H1 (cell line): ENCODE measurements around the gene MTFMT. TPM values are rescaled to one million over a fixed set of nuclear protein-coding genes. Genes with fewer than 3 reads are reported as not detected.

Experiments used
- CTCF ChIA-PET: fragments of 300-600 bp; sonication (Branson Sonifier 250); formaldehyde crosslinking; loops from one replicate; lab custom pipeline; 2021; ENCODE audit not compliant: partially characterized antibody; lab: Charles Lee
- POLR2A ChIA-PET: fragments of 300-600 bp; sonication (Branson Sonifier 250); formaldehyde crosslinking; loops from one replicate; lab custom pipeline; 2021; ENCODE audit warnings: inconsistent platforms; ENCODE audit not compliant: partially characterized antibody; lab: Charles Lee
- DNase-seq, 2 experiments: peaks; one replicate each; pipeline versions ENCODE4 v3.0.0 to v3.0.0-alpha.2; 2010 to 2022; ENCODE audit warnings: low spot score in 2 of 2, low read depth in 1 of 2, mixed read lengths in 1 of 2
- FAIRE-seq: peaks from 2 replicates; lab custom pipeline; 2011; peaks lifted over from hg19 to GRCh38; lab: Jason Lieb, UNC
- H2AFZ ChIP-seq: 2 replicates; pipeline ENCODE4 v1.8.1; 2012; ENCODE audit warnings: low read length, inconsistent platforms
- H2AK5ac ChIP-seq: 2 replicates; pipeline ENCODE4 v1.6.1; 2013; ENCODE audit warnings: low read depth, low read length
- H2BK120ac ChIP-seq: replicated peaks from 2 replicates; pipeline ENCODE3; 2013; ENCODE audit warnings: low read depth, low read length, inconsistent platforms
- H2BK12ac ChIP-seq: 2 replicates; pipeline ENCODE4 v1.6.1; 2013; ENCODE audit warnings: low read depth, low read length
- H2BK15ac ChIP-seq: 2 replicates; pipeline ENCODE4 v1.6.1; 2013; ENCODE audit warnings: low read length
- H2BK20ac ChIP-seq: 2 replicates; pipeline ENCODE4 v1.6.1; 2013; ENCODE audit warnings: low read length
- H2BK5ac ChIP-seq: 2 replicates; pipeline ENCODE4 v1.6.1; 2013; ENCODE audit warnings: low read depth, low read length
- H3K14ac ChIP-seq: 2 replicates; pipeline ENCODE4 v1.6.1; 2013; ENCODE audit warnings: inconsistent platforms; ENCODE audit not compliant: insufficient read length
- H3K18ac ChIP-seq: 2 replicates; pipeline ENCODE4 v1.6.1; 2013; ENCODE audit warnings: low read length; ENCODE audit errors: extremely low read depth
- H3K23ac ChIP-seq: 2 replicates; pipeline ENCODE4 v1.6.1; 2013; ENCODE audit warnings: inconsistent platforms; ENCODE audit not compliant: insufficient read length
- H3K23me2 ChIP-seq: 2 replicates; pipeline ENCODE4 v1.6.1; 2013; ENCODE audit warnings: low read depth, low read length
- H3K27ac ChIP-seq: 2 replicates; pipeline ENCODE4 v1.6.1; 2011; ENCODE audit warnings: low read depth, low read length, inconsistent platforms
- H3K27me3 ChIP-seq, 4 experiments: replicated peaks in 1 of 4; 1 replicate in 1 of 4; 2 replicates in 3 of 4; pipeline versions ENCODE4 v1.6.1 to v1.8.1; 2011 to 2013; ENCODE audit warnings: low read length in 3 of 4, mild to moderate bottlenecking in 3 of 4, inconsistent platforms in 2 of 4, mixed read lengths in 2 of 4, moderate library complexity in 1 of 4; ENCODE audit not compliant: control insufficient read depth in 3 of 4, insufficient read depth in 3 of 4; ENCODE audit errors: extremely low read depth in 1 of 4
- H3K36me3 ChIP-seq, 4 experiments: 2 replicates each; pipeline versions ENCODE4 v1.6.1 to v1.8.1; 2011 to 2013; ENCODE audit warnings: mild to moderate bottlenecking in 4 of 4, low read length in 3 of 4, moderate library complexity in 2 of 4, control low read depth in 1 of 4, inconsistent platforms in 1 of 4; ENCODE audit not compliant: insufficient read depth in 4 of 4, control insufficient read depth in 2 of 4
- H3K4ac ChIP-seq: replicated peaks from 2 replicates; pipeline ENCODE3; 2013; ENCODE audit warnings: low read length, low read depth, mixed read lengths, inconsistent platforms; ENCODE audit not compliant: insufficient read length
- H3K4me1 ChIP-seq, 4 experiments: replicated peaks in 1 of 4; 1 replicate in 1 of 4; 2 replicates in 3 of 4; pipeline versions ENCODE4 v1.6.1 to v1.8.1; 2011 to 2013; ENCODE audit warnings: low read length in 3 of 4, inconsistent platforms in 2 of 4, mixed read lengths in 1 of 4; ENCODE audit not compliant: insufficient read depth in 4 of 4, control insufficient read depth in 3 of 4
- H3K4me2 ChIP-seq, 2 experiments: 2 replicates each; pipeline versions ENCODE4 v1.6.1 to v1.8.1; 2011 to 2013; ENCODE audit warnings: low read depth in 2 of 2, low read length in 2 of 2, control low read depth in 1 of 2, inconsistent platforms in 1 of 2, mild to moderate bottlenecking in 1 of 2; ENCODE audit not compliant: insufficient read depth in 1 of 2
- H3K4me3 ChIP-seq, 4 experiments: fragments of 200-600, 300-600 bp in 1 of 4; sonication (generic), shearing (Covaris generic), sonication (Bioruptor Twin) in 1 of 4; 2 replicates each; pipeline versions ENCODE4 v1.5.1 to v1.8.1; 2011 to 2016; ENCODE audit warnings: low read length in 4 of 4, low read depth in 3 of 4, control low read depth in 2 of 4, inconsistent platforms in 2 of 4, mild to moderate bottlenecking in 2 of 4, mixed read lengths in 1 of 4, moderate library complexity in 1 of 4; ENCODE audit not compliant: insufficient read depth in 2 of 4; ENCODE audit errors: extremely low read depth in 1 of 4
- H3K56ac ChIP-seq: replicated peaks from 2 replicates; pipeline ENCODE3; 2013; ENCODE audit warnings: low read depth, mild to moderate bottlenecking, mixed read lengths, low read length, inconsistent platforms; ENCODE audit not compliant: insufficient read length
- H3K79me1 ChIP-seq: 2 replicates; pipeline ENCODE4 v1.6.1; 2013; ENCODE audit warnings: low read depth, low read length, control low read depth
- H3K79me2 ChIP-seq, 2 experiments: 2 replicates each; pipeline versions ENCODE4 v1.6.1 to v1.8.1; 2012 to 2013; ENCODE audit warnings: low read length in 2 of 2, mild to moderate bottlenecking in 2 of 2, inconsistent platforms in 1 of 2; ENCODE audit not compliant: insufficient read depth in 2 of 2, control insufficient read depth in 1 of 2
- H3K9ac ChIP-seq, 4 experiments: replicated peaks in 1 of 4; 1 replicate in 1 of 4; 2 replicates in 3 of 4; pipeline versions ENCODE4 v1.6.1 to v1.8.1; 2011 to 2013; ENCODE audit warnings: low read depth in 3 of 4, low read length in 3 of 4, control low read depth in 2 of 4, mild to moderate bottlenecking in 2 of 4, moderate library complexity in 2 of 4, inconsistent platforms in 1 of 4; ENCODE audit errors: extremely low read depth in 1 of 4
- H3K9me3 ChIP-seq, 2 experiments: 2 replicates each; pipeline versions ENCODE4 v1.6.1 to v1.8.1; 2012 to 2013; ENCODE audit warnings: mild to moderate bottlenecking in 2 of 2, moderate library complexity in 2 of 2, control low read depth in 1 of 2, inconsistent platforms in 1 of 2, low read depth in 1 of 2, low read length in 1 of 2, mixed read lengths in 1 of 2; ENCODE audit not compliant: insufficient read depth in 2 of 2
- H4K20me1 ChIP-seq, 2 experiments: replicated peaks in 1 of 2; 2 replicates each; pipeline versions ENCODE3 to v1.8.1; 2011 to 2013; ENCODE audit warnings: inconsistent platforms in 2 of 2, low read length in 2 of 2, mild to moderate bottlenecking in 1 of 2; ENCODE audit not compliant: insufficient read depth in 2 of 2, control insufficient read depth in 1 of 2
- H4K5ac ChIP-seq: 2 replicates; pipeline ENCODE4 v1.6.1; 2013; ENCODE audit warnings: low read length, low read depth, mixed read lengths, inconsistent platforms; ENCODE audit not compliant: insufficient read length
- H4K8ac ChIP-seq: 2 replicates; pipeline ENCODE4 v1.8.0; 2013; ENCODE audit warnings: mild to moderate bottlenecking, moderate library complexity, low read length, inconsistent platforms; ENCODE audit not compliant: insufficient read depth; ENCODE audit errors: extremely low read depth
- H4K91ac ChIP-seq: replicated peaks from 2 replicates; pipeline ENCODE3; 2013; ENCODE audit warnings: low read length, mixed read lengths, inconsistent platforms; ENCODE audit not compliant: insufficient read length
- CTCF ChIP-seq, 3 experiments: IDR thresholded peaks; 1 replicate in 2 of 3; 2 replicates in 1 of 3; pipeline versions ENCODE4 v1.5.1 to v1.6.1; 2011; ENCODE audit warnings: low read length in 3 of 3, mild to moderate bottlenecking in 3 of 3, inconsistent platforms in 2 of 3, low read depth in 1 of 3, moderate library complexity in 1 of 3; ENCODE audit not compliant: insufficient read depth in 1 of 3; ENCODE audit errors: control extremely low read depth in 1 of 3
- GTF2F1 ChIP-seq: IDR thresholded peaks from 2 replicates; pipeline ENCODE4 v1.6.1; 2012; ENCODE audit warnings: low read depth, low read length, improper control_type of control experiment, borderline replicate concordance
- KDM1A ChIP-seq: fragments of 200-600, 300-600 bp; sonication (generic); IDR thresholded peaks from 2 replicates; pipeline ENCODE4 v1.7.1; 2016; ENCODE audit warnings: mild to moderate bottlenecking, low read length, borderline replicate concordance
- MAX ChIP-seq: IDR thresholded peaks from 2 replicates; pipeline ENCODE4 v1.6.1; 2012; ENCODE audit warnings: inconsistent platforms
- NRF1 ChIP-seq: IDR thresholded peaks from 2 replicates; pipeline ENCODE4 v1.6.1; 2011; ENCODE audit warnings: mild to moderate bottlenecking, low read depth, low read length, improper control_type of control experiment
- RXRA ChIP-seq: IDR thresholded peaks from 2 replicates; pipeline ENCODE4 v1.6.1; 2011; ENCODE audit warnings: low read depth, mild to moderate bottlenecking, low read length, moderate library complexity; ENCODE audit not compliant: insufficient read depth
- SIX5 ChIP-seq: IDR thresholded peaks from 2 replicates; pipeline ENCODE4 v1.6.1; 2011; ENCODE audit warnings: mild to moderate bottlenecking, low read depth, low read length
- TAF7 ChIP-seq: optimal IDR thresholded peaks from 2 replicates; pipeline ENCODE3; 2011; ENCODE audit warnings: low read depth, mild to moderate bottlenecking, inconsistent platforms, low read length, moderate library complexity, borderline replicate concordance
- WGBS, 2 experiments: shearing (Covaris generic) in 1 of 2; methylation state at CpG; one replicate each; pipeline versions ENCODE4 v1.1.6 to v1.1.7; 2013 to 2015; ENCODE audit warnings: low lambda C conversion rate in 2 of 2, mixed read lengths in 2 of 2, inconsistent platforms in 1 of 2, low coverage in 1 of 2, missing lambda C conversion rate in 1 of 2; ENCODE audit not compliant: insufficient replicate concordance in 2 of 2, insufficient coverage in 1 of 2, insufficient read length in 1 of 2; ENCODE audit errors: extremely low coverage in 1 of 2, missing lambda C conversion rate in 1 of 2; 5-methylcytosine and 5-hydroxymethylcytosine counted together
- polyA plus RNA-seq, 7 experiments: library from polyadenylated mRNA; depleted of rRNA in 3 of 7; stranded (reverse) in 5 of 7; unstranded in 2 of 7; fragments of >200 nt in 5 of 7; fragments of 200-250 nt in 2 of 7; gene quantifications; 1 replicate in 5 of 7; 2 replicates in 1 of 7; 4 replicates in 1 of 7; pipeline versions ENCODE4 v1.2.1 to v1.2.3, GENCODE V29; 2011 to 2013; ENCODE audit warnings: missing spikeins in 2 of 7, mixed read lengths in 2 of 7
- total RNA-seq: library from RNA; stranded (reverse); fragmentation: NEBNext Ultra II Directional; extraction: Animal tissue kit (Norgen Biotek cat#: 25700); gene quantifications from 2 replicates; pipeline ENCODE4 v1.2.1, GENCODE V29; 2021

MTFMT gene
- total and polyA plus RNA-seq, 2 of the 8 experiments (the other 6 are each of a cell fraction or from before 2014, with no cell fraction given) = 7.7 to 20.8 TPM

DNA sequence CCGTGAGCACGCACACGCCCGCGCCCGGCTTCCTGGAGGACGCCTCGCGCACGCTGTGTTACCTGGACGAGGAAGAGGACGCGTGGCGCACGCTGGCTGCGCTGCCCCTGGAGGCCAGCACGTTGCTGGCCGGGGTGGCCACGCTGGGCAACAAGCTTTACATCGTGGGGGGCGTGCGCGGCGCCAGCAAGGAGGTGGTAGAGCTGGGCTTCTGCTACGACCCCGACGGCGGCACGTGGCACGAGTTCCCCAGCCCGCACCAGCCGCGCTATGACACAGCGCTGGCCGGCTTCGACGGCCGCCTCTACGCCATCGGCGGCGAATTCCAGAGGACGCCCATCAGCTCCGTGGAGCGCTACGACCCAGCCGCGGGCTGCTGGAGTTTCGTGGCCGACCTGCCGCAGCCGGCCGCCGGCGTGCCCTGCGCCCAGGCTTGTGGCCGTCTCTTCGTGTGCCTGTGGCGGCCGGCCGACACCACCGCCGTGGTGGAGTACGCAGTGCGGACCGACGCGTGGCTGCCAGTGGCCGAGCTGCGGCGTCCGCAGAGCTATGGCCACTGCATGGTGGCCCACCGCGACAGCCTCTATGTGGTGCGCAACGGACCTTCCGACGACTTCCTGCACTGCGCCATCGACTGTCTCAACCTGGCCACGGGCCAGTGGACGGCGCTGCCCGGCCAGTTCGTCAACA is 48.0 kb upstream of the MTFMT start:
- H3K79me1 ChIP-seq = no peaks in the 10 kb centered on the region
- H3K56ac ChIP-seq = no peak overlapping the region
- peak overlapping the region; percentile 80; the same call in 1 of the 2 replicates for H2BK12ac ChIP-seq
- FAIRE-seq (no peak), DNase-seq (no peak)
- H4K91ac ChIP-seq = peak overlapping the region; percentile 34
- H3K4ac ChIP-seq = no peak overlapping the region
- no peak overlapping the region for H3K23ac ChIP-seq
- peak overlapping the region; percentile 79; the same call in 1 of the 2 replicates for H4K8ac ChIP-seq
- no peak overlapping the region for H4K5ac ChIP-seq
- peak overlapping the region; percentile 90; the same call in 1 of the 2 replicates for H2BK20ac ChIP-seq
- peaks cover 0 to 9% (median 8%) of the 10 kb centered on the region in 4 experiments; a peak in 5 of 7 replicates for H3K27me3 ChIP-seq
- H2AK5ac ChIP-seq = no peak overlapping the region
- H3K4me2 ChIP-seq = 0 out of 4 replicates have a peak overlapping the region, but pooled peaks of 1 of the 2 experiments have one; percentile 39
- H3K27ac ChIP-seq = no peak overlapping the region
- no peaks in the 10 kb centered on the region for H3K36me3 ChIP-seq
- CTCF ChIA-PET = interaction anchor here (0.5 to 32.9 kb wide), 12 partner anchors 8 to 1009 kb away, joined by 3 to 1213 read pairs (median 8); partner anchors contain the start of genes RASL12 and SLC51B
- no peaks in the 10 kb centered on the region for H4K20me1 ChIP-seq
- H3K79me2 ChIP-seq = no peaks in the 10 kb centered on the region
- no peaks in the 10 kb centered on the region; the same call in 1 of the 2 replicates for H3K23me2 ChIP-seq
- 84% methylated on average over 65 of the region's 85 CpGs; no CpG with 5 or more reads in 1 of the 2 experiments for WGBS, 2 experiments
- H2AFZ ChIP-seq = no peak overlapping the region
- no peak overlapping the region for H3K4me3 ChIP-seq
- POLR2A ChIA-PET = interaction anchor here (0.5 to 14.5 kb wide), 6 partner anchors 10 to 410 kb away, joined by 3 to 93 read pairs (median 4); partner anchors contain the start of genes RASL12 and RNU5B-1
- no peak overlapping the region for H3K9ac ChIP-seq
- peaks cover 1 to 7% (median 4%) of the 10 kb centered on the region in 4 experiments; a peak in 5 of 7 replicates for H3K4me1 ChIP-seq
- 0 out of 2 replicates have a peak overlapping the region, but pooled peaks have one; percentile 61 for H2BK15ac ChIP-seq
- no peak overlapping the region for H2BK5ac ChIP-seq
- H2BK120ac ChIP-seq = no peak overlapping the region
- peak overlapping the region; percentile 60; the same call in 1 of the 2 replicates for H3K18ac ChIP-seq
- H3K14ac ChIP-seq = no peak overlapping the region
- peaks cover 3% of the 10 kb centered on the region in 2 experiments; a peak in 2 of 4 replicates for H3K9me3 ChIP-seq
- TF ChIP-seq SIX5 (no peak), NRF1 (no peak), KDM1A (0 out of 2 replicates have a peak, but pooled peaks have one; percentile 21), TAF7 (no peak), RXRA (no peak), MAX (no peak), CTCF (IDR thresholded peaks at IDR 0.05; ENCODE audit: control extremely low read depth in 1 of 3, insufficient read depth in 1 of 3, low read depth in 1 of 3, low read length in 3 of 3) (peak; percentile 11 to 37 (median 13); a peak in 2 of 4 replicates), GTF2F1 (no peak)
